Stomach (tissue), 4 donors: ENCODE data around the gene INSRR.

Source experiments
- CTCF ChIP-seq, 7 experiments: fragments of 450-650 bp in 4 of 7; fragments of 200-600 bp in 3 of 7; sonication (generic) in 3 of 7; IDR thresholded peaks; one replicate each; pipeline ENCODE4 v1.5.1; 2016 to 2019; ENCODE audit warnings: antibody characterized with exemption in 7 of 7, control low read depth in 2 of 7, mild to moderate bottlenecking in 1 of 7
- POLR2A ChIP-seq, 4 donors: fragments of 450-650 bp; IDR thresholded peaks; one replicate each; pipeline ENCODE4 v1.6.1; 2016; ENCODE audit warnings: antibody characterized with exemption in 4 of 4, control low read depth in 2 of 4, mild to moderate bottlenecking in 1 of 4, moderate library complexity in 1 of 4

DNA sequence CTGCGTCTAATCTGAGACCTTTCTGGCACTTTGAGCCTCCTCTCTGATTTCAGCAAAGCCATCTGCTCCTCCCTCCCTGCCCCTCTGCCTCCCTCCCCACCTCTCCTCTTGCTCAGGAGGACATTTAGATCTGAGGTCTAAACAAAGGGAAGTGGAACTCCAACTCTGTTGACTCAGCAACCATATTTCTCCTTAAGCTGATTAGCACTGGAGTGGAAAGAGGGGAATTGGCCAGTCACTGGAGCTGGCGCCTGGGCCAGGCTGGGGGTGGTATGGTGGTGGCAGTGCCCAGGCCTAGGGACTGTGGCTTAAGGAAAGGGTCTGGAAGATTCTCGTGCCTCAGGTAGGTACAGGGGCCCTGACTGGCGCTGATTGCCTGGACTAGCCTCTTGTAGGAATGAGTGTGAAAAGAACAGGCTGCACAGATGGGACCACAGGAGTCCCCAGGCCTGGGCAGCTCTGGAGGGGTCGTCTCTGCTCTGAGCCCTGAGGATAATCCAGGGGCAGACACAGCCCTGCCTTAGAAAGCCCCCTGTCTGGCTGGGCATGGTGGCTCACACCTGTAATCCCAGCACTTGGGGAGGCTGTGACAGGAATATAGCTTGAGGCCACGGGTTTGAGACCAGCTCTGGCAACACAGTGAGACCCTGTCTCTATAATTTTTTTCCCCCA lies 54.2 kb downstream of the INSRR start:
- TF ChIP-seq POLR2A (IDR thresholded peaks at IDR 0.05) (no peak), CTCF (IDR thresholded peaks at IDR 0.05) (no peak)
